Panc1 (cell line): ENCODE data around the gene TMEM201. TPM values are rescaled to one million over a fixed set of nuclear protein-coding genes. Genes with fewer than 3 reads are reported as not detected.

Experiments used
- ATAC-seq: fragments of 200-7000 bp; cut with Tn5 transposase; 2 replicates; pipeline ENCODE4 v1.9.1; 2020; ENCODE audit warnings: mild to moderate bottlenecking, moderate library complexity
- BruUV-seq: library from RNA; stranded (reverse); fragments of 400-500 nt; replicated peaks from 2 replicates; lab custom pipeline; 2021; lab: Mats Ljungman, UMichigan
- CTCF ChIA-PET: fragments of 300-600 bp; sonication (Branson Sonifier 250); formaldehyde crosslinking; loops from one replicate; lab custom pipeline; 2022; ENCODE audit warnings: antibody characterized with exemption; lab: Charles Lee
- POLR2A ChIA-PET: fragments of 300-600 bp; sonication (Branson Sonifier 250); formaldehyde crosslinking; loops from one replicate; lab custom pipeline; 2022; ENCODE audit warnings: antibody characterized with exemption; lab: Charles Lee
- DNase-seq: peaks from one replicate; pipeline ENCODE4 v3.0.0-alpha.2; 2010; ENCODE audit warnings: low read depth, low spot score
- H3K27ac ChIP-seq: 2 replicates; pipeline ENCODE4 v1.5.1; 2011; ENCODE audit warnings: mild to moderate bottlenecking, low read length, inconsistent platforms
- H3K27me3 ChIP-seq: fragments of 200-500 bp; sonication (Bioruptor generic); 2 replicates; pipeline ENCODE4 v1.6.0; 2014; ENCODE audit warnings: low read length, inconsistent platforms; ENCODE audit not compliant: control insufficient read depth, insufficient read depth
- H3K36me3 ChIP-seq: fragments of 200-500 bp; sonication (Bioruptor generic); 2 replicates; pipeline ENCODE4 v1.5.1; 2014; ENCODE audit warnings: inconsistent platforms, mild to moderate bottlenecking, low read length, moderate library complexity; ENCODE audit not compliant: control insufficient read depth, insufficient read depth
- H3K4me1 ChIP-seq: 2 replicates; pipeline ENCODE4 v1.5.1; 2011; ENCODE audit warnings: inconsistent platforms, mild to moderate bottlenecking, low read length, moderate library complexity; ENCODE audit not compliant: control insufficient read depth, insufficient read depth
- H3K4me3 ChIP-seq, 2 experiments: 2 replicates each; pipeline ENCODE4 v1.5.1; 2011 to 2012; ENCODE audit warnings: low read depth in 2 of 2, low read length in 2 of 2, mild to moderate bottlenecking in 2 of 2, inconsistent platforms in 1 of 2, moderate library complexity in 1 of 2
- H3K9me3 ChIP-seq: fragments of 200-500 bp; sonication (Bioruptor generic); 2 replicates; pipeline ENCODE4 v1.5.1; 2014; ENCODE audit warnings: low read depth, mild to moderate bottlenecking, inconsistent platforms, low read length, moderate library complexity; ENCODE audit not compliant: control insufficient read depth, insufficient read depth
- CTCF ChIP-seq: fragments of 450-650 bp; IDR thresholded peaks from 2 replicates; pipeline ENCODE4 v1.5.1; 2017; ENCODE audit warnings: mild to moderate bottlenecking
- POLR2AphosphoS5 ChIP-seq: IDR thresholded peaks from 2 replicates; pipeline ENCODE4 v1.6.1; 2012; ENCODE audit warnings: mild to moderate bottlenecking, low read depth, low read length, moderate library complexity
- SIN3A ChIP-seq: IDR thresholded peaks from 2 replicates; pipeline ENCODE4 v1.6.1; 2012; ENCODE audit warnings: low read depth, mild to moderate bottlenecking, low read length, moderate library complexity, borderline replicate concordance; ENCODE audit not compliant: insufficient read depth
- TCF7L2 ChIP-seq: IDR thresholded peaks from 2 replicates; pipeline ENCODE4 v1.6.1; 2011; ENCODE audit warnings: mild to moderate bottlenecking, low read depth, low read length, inconsistent platforms
- in situ Hi-C: cut with HindIII; loops from 2 replicates; pipeline ENCODE4 v1.10.0; 2016; ENCODE audit warnings: low sequenced_read_pairs, low pct_unique_long_range_greater_than_20kb
- intact Hi-C: fragments of 100-400 bp; cut with micrococcal nuclease; formaldehyde crosslinking; loops from one replicate; pipeline ENCODE4 v1.10.0; 2022; ENCODE audit not compliant: unreplicated experiment
- total RNA-seq: library from RNA; stranded (reverse); gene quantifications from one replicate; pipeline ENCODE4 v1.2.1, GENCODE V29; 2021; ENCODE audit not compliant: unreplicated experiment
- TF ChIP-seq, protein P1 (sequence below), 2 experiments: IDR thresholded peaks; 2 replicates each; pipeline ENCODE4 v1.6.1; 2011 to 2012; ENCODE audit warnings: low read depth in 2 of 2, control low read depth in 1 of 2, low read length in 1 of 2, mild to moderate bottlenecking in 1 of 2, moderate library complexity in 1 of 2; ENCODE audit not compliant: insufficient read depth in 1 of 2

TMEM201 gene
- total RNA-seq, 1 experiment from 2014 or later, result 26.5 TPM

- H3K9me3 ChIP-seq, result no peaks in the 10 kb centered on the region
- ATAC-seq (no peak), DNase-seq (no peak)
- TF ChIP-seq, protein P1, sequence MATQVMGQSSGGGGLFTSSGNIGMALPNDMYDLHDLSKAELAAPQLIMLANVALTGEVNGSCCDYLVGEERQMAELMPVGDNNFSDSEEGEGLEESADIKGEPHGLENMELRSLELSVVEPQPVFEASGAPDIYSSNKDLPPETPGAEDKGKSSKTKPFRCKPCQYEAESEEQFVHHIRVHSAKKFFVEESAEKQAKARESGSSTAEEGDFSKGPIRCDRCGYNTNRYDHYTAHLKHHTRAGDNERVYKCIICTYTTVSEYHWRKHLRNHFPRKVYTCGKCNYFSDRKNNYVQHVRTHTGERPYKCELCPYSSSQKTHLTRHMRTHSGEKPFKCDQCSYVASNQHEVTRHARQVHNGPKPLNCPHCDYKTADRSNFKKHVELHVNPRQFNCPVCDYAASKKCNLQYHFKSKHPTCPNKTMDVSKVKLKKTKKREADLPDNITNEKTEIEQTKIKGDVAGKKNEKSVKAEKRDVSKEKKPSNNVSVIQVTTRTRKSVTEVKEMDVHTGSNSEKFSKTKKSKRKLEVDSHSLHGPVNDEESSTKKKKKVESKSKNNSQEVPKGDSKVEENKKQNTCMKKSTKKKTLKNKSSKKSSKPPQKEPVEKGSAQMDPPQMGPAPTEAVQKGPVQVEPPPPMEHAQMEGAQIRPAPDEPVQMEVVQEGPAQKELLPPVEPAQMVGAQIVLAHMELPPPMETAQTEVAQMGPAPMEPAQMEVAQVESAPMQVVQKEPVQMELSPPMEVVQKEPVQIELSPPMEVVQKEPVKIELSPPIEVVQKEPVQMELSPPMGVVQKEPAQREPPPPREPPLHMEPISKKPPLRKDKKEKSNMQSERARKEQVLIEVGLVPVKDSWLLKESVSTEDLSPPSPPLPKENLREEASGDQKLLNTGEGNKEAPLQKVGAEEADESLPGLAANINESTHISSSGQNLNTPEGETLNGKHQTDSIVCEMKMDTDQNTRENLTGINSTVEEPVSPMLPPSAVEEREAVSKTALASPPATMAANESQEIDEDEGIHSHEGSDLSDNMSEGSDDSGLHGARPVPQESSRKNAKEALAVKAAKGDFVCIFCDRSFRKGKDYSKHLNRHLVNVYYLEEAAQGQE (IDR thresholded peaks at IDR 0.05; ENCODE audit: insufficient read depth in 1 of 2, low read depth in 2 of 2, low read length in 1 of 2), result no peak
- no peak for TF ChIP-seq SIN3A
- TF ChIP-seq POLR2AphosphoS5, result no peak
- TF ChIP-seq TCF7L2, result no peak
- TF ChIP-seq CTCF, result no peak
- ChIA-PET POLR2A (no interaction called here), CTCF (no interaction called here)
- H3K27ac ChIP-seq, result no peak overlapping the region
- BruUV-seq, result no TSS peak
- in situ Hi-C loops (no loop called here), intact Hi-C loops (no loop called here)
- H3K27me3 ChIP-seq, result no peaks in the 10 kb centered on the region
- no peaks in the 10 kb centered on the region for H3K36me3 ChIP-seq
- H3K4me1 ChIP-seq, result no peaks in the 10 kb centered on the region
- no peak overlapping the region for H3K4me3 ChIP-seq
These were observed 11.0 kb downstream of the TMEM201 start for GRCh38 chr1:9599741-9600140.

DNA sequence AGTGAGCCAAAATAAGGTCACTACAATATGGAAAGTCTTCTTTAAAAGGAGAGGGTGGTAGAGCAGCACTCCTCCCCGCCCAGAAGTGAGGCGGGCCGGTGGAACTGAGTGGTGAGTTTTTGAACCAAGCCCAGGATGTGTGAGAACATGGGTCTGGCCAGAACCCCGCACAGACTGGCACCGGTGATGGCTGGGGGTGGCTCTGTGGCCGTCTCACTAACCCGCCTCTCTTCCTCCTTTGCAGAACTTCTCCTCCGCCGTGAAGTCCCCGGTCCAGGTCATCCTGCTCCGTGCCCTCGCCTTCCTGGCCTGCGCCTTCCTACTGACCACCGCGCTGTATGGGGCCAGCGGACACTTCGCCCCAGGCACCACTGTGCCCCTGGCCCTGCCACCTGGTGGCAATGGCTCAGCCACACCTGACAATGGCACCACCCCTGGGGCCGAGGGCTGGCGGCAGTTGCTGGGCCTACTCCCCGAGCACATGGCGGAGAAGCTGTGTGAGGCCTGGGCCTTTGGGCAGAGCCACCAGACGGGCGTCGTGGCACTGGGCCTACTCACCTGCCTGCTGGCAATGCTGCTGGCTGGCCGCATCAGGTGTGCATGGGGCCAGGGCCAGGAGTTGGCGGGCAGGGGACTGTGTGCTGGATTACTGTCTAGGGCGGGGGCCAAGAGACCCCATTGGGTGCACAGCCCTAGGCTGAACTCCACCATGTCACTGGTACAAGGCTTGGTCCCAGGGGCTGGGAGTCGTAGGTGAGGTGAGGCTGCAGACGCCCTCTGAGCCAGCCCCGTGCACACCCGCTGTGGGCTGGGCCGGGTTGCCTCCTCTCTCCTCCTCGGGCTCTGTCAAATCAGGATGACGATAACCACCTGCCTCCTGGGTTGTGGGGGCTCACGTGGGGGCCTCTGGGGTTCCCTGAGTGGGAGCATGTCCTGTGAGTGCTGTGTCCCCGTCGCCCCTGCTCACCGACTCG lies 12.4 kb downstream of the TMEM201 start:
- DNase-seq (no peak), ATAC-seq (no peak)
- no peak overlapping the region for H3K27ac ChIP-seq
- no TSS peak for BruUV-seq
- ChIA-PET CTCF (no interaction called here), POLR2A (no interaction called here)
- no peaks in the 10 kb centered on the region for H3K36me3 ChIP-seq
- in situ Hi-C loops, result no loop called here
- TF ChIP-seq CTCF, result no peak
- TF ChIP-seq SIN3A, result no peak
- no peak for TF ChIP-seq TCF7L2
- no peak for TF ChIP-seq POLR2AphosphoS5
- TF ChIP-seq, protein P1 (IDR thresholded peaks at IDR 0.05; ENCODE audit: insufficient read depth in 1 of 2, low read depth in 2 of 2, low read length in 1 of 2), result no peak
- no peaks in the 10 kb centered on the region for H3K27me3 ChIP-seq
- H3K9me3 ChIP-seq, result no peaks in the 10 kb centered on the region
- H3K4me1 ChIP-seq, result no peaks in the 10 kb centered on the region
- H3K4me3 ChIP-seq, result no peak overlapping the region
- intact Hi-C loops, result no loop called here
